Esophagus muscularis mucosa (tissue), 4 donors: ENCODE measurements around the gene ADIRF. TPM values are rescaled to one million over a fixed set of nuclear protein-coding genes. Genes with fewer than 3 reads are reported as not detected.

ENCODE experiments used
- DNase-seq: peaks from one replicate; pipeline ENCODE4 v3.0.0-alpha.2; 2017; ENCODE audit errors: extremely low spot score
- H3K27ac ChIP-seq, 4 donors: fragments of 200-600 bp; sonication (generic); replicated peaks in 1 of 4; 1 replicate in 3 of 4; 2 replicates in 1 of 4; pipeline ENCODE4 v1.5.1; 2016 to 2019; ENCODE audit warnings: mild to moderate bottlenecking in 1 of 4
- H3K27me3 ChIP-seq, 4 donors: fragments of 200-600 bp; sonication (generic); one replicate each; pipeline versions ENCODE4 v1.5.1 to v1.6.0; 2016 to 2019
- H3K36me3 ChIP-seq, 4 donors: fragments of 200-600 bp; sonication (generic); one replicate each; pipeline ENCODE4 v1.5.1; 2016 to 2019
- H3K4me1 ChIP-seq, 4 donors: fragments of 200-600 bp; sonication (generic); one replicate each; pipeline ENCODE4 v1.5.1; 2016 to 2019
- H3K4me3 ChIP-seq, 4 donors: fragments of 200-600 bp; sonication (generic); 1 replicate in 2 of 4; 2 replicates in 2 of 4; pipeline ENCODE4 v1.5.1; 2016 to 2019; ENCODE audit warnings: mild to moderate bottlenecking in 4 of 4, moderate library complexity in 1 of 4
- H3K9me3 ChIP-seq, 4 donors: fragments of 200-600 bp; sonication (generic); 1 replicate in 3 of 4; 2 replicates in 1 of 4; pipeline ENCODE4 v1.5.1; 2016 to 2019
- EP300 ChIP-seq: sonication (generic); formaldehyde crosslinking; IDR thresholded peaks from one replicate; pipeline ENCODE4 v1.6.1; 2017; ENCODE audit warnings: antibody characterized with exemption
- POLR2A ChIP-seq: fragments of 450-650 bp; IDR thresholded peaks from one replicate; pipeline ENCODE4 v1.6.1; 2017; ENCODE audit warnings: antibody characterized with exemption, moderate library complexity, mild to moderate bottlenecking, low read depth
- POLR2AphosphoS5 ChIP-seq, 2 donors: sonication (generic); formaldehyde crosslinking; IDR thresholded peaks; one replicate each; pipeline ENCODE4 v1.6.1; 2017; ENCODE audit warnings: antibody characterized with exemption in 2 of 2
- WGBS: methylation state at CpG from one replicate; pipeline ENCODE4 v1.1.5; 2018; 5-methylcytosine and 5-hydroxymethylcytosine counted together
- intact Hi-C: fragments of 100-400 bp; cut with DNase I; formaldehyde crosslinking; loops from one replicate; pipeline ENCODE4 v1.15.1; 2023
- total RNA-seq, 4 donors: library from RNA; depleted of rRNA; stranded (reverse); fragments of >200 nt; gene quantifications; one replicate each; pipeline versions ENCODE4 v1.1.0 to v1.2.1, GENCODE V29; 2016
- TF ChIP-seq, protein P1 (sequence below), 3 experiments: fragments of 200-600 bp in 2 of 3; fragments of 450-650 bp in 1 of 3; sonication (generic) in 2 of 3; IDR thresholded peaks; one replicate each; pipeline ENCODE4 v1.5.1; 2017 to 2019; ENCODE audit warnings: antibody characterized with exemption in 3 of 3, mild to moderate bottlenecking in 2 of 3, moderate library complexity in 1 of 3

Gene ADIRF
- total RNA-seq, 4 donors from 2014 or later = 59.4 to 119 (median 84.8) TPM

DNA sequence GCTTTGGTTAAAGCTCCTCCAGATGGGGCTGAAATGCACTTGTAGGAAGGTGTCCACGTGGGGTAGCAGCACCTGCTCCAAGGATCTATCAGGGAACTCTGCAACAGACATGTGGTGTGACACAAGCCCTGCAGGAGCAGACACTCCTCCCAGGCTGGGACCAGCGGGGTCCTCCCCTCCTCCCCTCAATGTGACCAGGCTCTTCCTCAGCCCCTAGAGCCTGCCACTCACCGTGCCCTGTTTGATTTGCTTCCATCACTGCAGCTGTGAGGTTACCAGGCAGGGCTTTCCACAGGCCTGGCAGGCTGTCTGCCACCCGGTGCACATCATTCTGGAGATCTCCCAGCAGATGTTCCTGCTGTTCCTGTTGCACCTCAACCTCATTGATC lies 24.3 kb upstream of the ADIRF start:
- peaks cover 0 to 34% (median 0%) of the 10 kb centered on the region in 4 donors for H3K27me3 ChIP-seq
- H3K27ac ChIP-seq = no peak overlapping the region
- H3K36me3 ChIP-seq = peaks cover 0 to 59% (median 8%) of the 10 kb centered on the region in 4 donors
- H3K4me3 ChIP-seq = no peak overlapping the region
- no peak for TF ChIP-seq EP300
- no peak for DNase-seq
- intact Hi-C loops = no loop called here
- 87% methylated on average over 4 of the region's 4 CpGs for WGBS
- H3K4me1 ChIP-seq = peaks cover 22 to 45% (median 43%) of the 10 kb centered on the region in 4 donors
- H3K9me3 ChIP-seq = no peaks in the 10 kb centered on the region

GRCh38 chr10:86944471-86944870 lies 23.8 kb upstream of the ADIRF start:
- peaks cover 0 to 59% (median 8%) of the 10 kb centered on the region in 4 donors for H3K36me3 ChIP-seq
- no peaks in the 10 kb centered on the region for H3K9me3 ChIP-seq
- no peak for DNase-seq
- intact Hi-C loops = no loop called here
- TF ChIP-seq POLR2AphosphoS5 (IDR thresholded peaks at IDR 0.05) (no peak), EP300 (no peak), POLR2A (no peak)
- TF ChIP-seq, protein P1, sequence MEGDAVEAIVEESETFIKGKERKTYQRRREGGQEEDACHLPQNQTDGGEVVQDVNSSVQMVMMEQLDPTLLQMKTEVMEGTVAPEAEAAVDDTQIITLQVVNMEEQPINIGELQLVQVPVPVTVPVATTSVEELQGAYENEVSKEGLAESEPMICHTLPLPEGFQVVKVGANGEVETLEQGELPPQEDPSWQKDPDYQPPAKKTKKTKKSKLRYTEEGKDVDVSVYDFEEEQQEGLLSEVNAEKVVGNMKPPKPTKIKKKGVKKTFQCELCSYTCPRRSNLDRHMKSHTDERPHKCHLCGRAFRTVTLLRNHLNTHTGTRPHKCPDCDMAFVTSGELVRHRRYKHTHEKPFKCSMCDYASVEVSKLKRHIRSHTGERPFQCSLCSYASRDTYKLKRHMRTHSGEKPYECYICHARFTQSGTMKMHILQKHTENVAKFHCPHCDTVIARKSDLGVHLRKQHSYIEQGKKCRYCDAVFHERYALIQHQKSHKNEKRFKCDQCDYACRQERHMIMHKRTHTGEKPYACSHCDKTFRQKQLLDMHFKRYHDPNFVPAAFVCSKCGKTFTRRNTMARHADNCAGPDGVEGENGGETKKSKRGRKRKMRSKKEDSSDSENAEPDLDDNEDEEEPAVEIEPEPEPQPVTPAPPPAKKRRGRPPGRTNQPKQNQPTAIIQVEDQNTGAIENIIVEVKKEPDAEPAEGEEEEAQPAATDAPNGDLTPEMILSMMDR (IDR thresholded peaks at IDR 0.05) = no peak
- H3K4me1 ChIP-seq = peaks cover 24 to 41% (median 39%) of the 10 kb centered on the region in 4 donors
- no peak overlapping the region for H3K27ac ChIP-seq
- no peak overlapping the region for H3K4me3 ChIP-seq
- H3K27me3 ChIP-seq = peaks cover 0 to 34% (median 0%) of the 10 kb centered on the region in 4 donors

- peaks cover 0 to 34% (median 0%) of the 10 kb centered on the region in 4 donors for H3K27me3 ChIP-seq
- intact Hi-C loops = no loop called here
- TF ChIP-seq EP300 (no peak), POLR2AphosphoS5 (IDR thresholded peaks at IDR 0.05) (no peak), POLR2A (no peak)
- TF ChIP-seq, protein P1 (IDR thresholded peaks at IDR 0.05) = no peak
- 92% methylated on average over 2 of the region's 3 CpGs for WGBS
- H3K27ac ChIP-seq = no peak overlapping the region
- peaks cover 24 to 37% (median 35%) of the 10 kb centered on the region in 4 donors for H3K4me1 ChIP-seq
- no peak for DNase-seq
- peaks cover 0 to 59% (median 8%) of the 10 kb centered on the region in 4 donors for H3K36me3 ChIP-seq
- H3K9me3 ChIP-seq = no peaks in the 10 kb centered on the region
- H3K4me3 ChIP-seq = no peak overlapping the region
These were observed 23.4 kb upstream of the ADIRF start for GRCh38 chr10:86944907-86945306.

DNA sequence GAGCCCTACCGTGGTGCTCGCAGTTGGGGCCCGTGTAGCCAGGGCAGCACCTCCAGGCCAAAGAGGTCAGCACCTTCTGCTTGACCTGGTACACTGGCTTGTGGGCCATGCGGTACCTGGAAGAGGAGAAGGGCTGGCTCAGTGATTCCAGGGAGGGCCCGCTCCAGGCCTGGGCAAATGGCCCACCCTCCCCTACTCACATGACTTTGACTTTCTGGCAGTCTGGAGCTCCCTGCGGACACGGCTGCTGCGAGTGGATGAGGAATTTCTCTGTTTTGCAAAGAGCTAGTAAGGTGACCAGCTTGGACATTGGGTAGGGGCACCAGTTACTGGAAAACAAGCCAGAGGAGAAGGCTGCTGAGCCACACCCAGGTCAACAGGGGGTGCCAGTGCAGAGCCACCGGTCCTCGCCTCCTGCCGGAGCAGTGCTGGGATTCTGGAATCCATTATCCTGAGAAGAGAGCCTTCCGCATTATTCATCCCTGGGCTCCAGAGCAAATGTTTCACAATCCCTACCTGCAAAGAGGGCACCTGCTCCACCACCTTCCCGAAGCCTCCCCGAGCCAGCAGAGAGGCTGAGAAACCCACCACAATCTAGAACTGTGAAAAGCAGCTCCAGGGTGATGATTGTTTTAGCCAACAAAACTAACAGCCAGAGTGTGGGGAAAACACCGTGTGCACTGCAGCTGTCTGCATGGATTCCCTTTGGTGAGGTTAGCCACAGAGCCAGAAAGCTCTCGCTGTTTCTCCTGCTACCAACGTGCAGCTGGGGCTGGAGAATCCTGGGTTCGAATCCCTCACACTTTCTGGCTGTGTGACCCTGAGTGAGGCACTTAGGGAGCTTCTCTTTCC lies 22.7 kb upstream of the ADIRF start:
- Histone ChIP-seq H3K36me3 (peaks cover 0 to 58% (median 8%) of the 10 kb centered on the region in 4 donors), H3K27ac (no peak overlapping the region), H3K27me3 (peaks cover 0 to 34% (median 0%) of the 10 kb centered on the region in 4 donors), H3K4me3 (no peak overlapping the region), H3K9me3 (no peaks in the 10 kb centered on the region), H3K4me1 (peaks cover 31 to 37% (median 34%) of the 10 kb centered on the region in 4 donors)
- intact Hi-C loops = no loop called here
- no peak for DNase-seq
- 65% methylated on average over 11 of the region's 18 CpGs for WGBS
- TF ChIP-seq, protein P1 (IDR thresholded peaks at IDR 0.05) = peak in 2 of 3 experiments; percentile 11 to 17
- TF ChIP-seq POLR2A (no peak), POLR2AphosphoS5 (IDR thresholded peaks at IDR 0.05) (peak in 1 of 2 donors; percentile 8), EP300 (no peak)
